T-helper 2 cell treated with Interferon-gamma antibody and Interleukin-4, amounts not matched to agents 100 ng/mL and 5 ng/mL, for 36 hours (primary cell): ENCODE measurements around the gene ANTXRL. TPM values are rescaled to one million over a fixed set of nuclear protein-coding genes. Genes with fewer than 3 reads are reported as not detected.
"Not testable (repeated sequence)": the region's sequence is repeated elsewhere in the genome, so short reads cannot be mapped to it uniquely, and the experiment has no call there.

ENCODE experiments used
- intact Hi-C: fragments of 100-400 bp; cut with micrococcal nuclease; formaldehyde crosslinking; loops from one replicate; pipeline ENCODE4 v1.15.1; 2023
- total RNA-seq: library from RNA; stranded (reverse); gene quantifications from 2 replicates; pipeline ENCODE4 v1.2.3, GENCODE V29; 2022

Gene ANTXRL
- total RNA-seq, 1 donor from 2014 or later, result not detected

DNA sequence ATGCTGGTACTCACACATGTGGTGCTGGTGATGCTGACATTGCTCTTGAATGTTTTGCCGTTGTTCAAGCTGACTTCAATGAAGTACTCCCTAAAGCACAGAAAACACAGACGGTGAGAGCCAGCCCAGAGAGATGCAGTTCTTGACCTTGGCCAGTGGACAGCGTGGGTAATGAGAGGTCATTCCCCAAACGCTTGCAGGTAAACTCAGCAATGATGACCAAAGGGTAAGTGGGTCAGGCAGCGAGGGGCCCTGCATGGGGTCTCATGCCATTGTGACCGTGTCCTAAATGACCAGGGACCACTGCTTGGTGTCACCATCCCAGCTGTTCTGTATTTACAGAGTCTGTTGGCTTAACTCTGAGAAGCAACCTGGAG, 32.8 kb upstream of the ANTXRL start:
- intact Hi-C loops, result no loop called here

DNA sequence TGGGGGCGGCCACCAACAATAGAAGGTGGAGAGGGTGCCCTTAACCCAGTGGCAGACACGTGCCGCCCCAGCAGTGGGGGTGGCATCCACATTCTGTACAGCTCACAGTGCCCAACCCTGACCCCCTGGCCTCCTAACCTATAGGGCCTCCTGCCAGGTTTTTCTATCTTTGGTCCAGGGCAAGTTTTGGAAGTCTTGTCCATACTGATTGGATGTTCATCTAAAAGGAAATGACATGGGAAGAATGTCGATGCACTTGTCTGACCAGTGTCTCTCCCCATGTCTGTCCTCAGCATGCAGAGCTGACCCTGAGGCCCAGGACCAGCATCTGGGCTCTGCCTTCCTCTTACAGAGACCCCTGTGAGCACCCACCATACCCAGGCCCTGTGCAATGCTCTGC, 32.3 kb upstream of the ANTXRL start:
- intact Hi-C loops, result no loop called here

DNA sequence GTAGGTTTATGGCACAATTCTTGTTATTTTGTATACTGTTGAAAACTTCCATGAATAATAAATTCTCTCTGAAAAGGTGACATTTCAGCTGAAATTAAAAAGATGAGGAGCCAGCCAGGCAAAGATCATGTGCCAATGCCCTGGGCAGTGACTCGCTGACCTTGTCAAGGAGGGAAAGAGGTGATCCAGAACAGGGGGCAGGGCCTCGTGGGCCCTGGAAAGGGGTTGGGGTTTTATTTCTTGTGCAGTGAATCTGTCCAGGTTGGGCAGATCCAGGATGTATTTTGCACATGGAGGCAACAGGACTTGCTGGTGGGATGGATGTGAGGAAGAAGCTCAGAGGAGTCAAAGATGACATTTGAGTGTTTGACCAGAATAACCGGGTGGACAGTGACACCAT, 31.6 kb upstream of the ANTXRL start:
- intact Hi-C loops, result not testable (repeated sequence)

DNA sequence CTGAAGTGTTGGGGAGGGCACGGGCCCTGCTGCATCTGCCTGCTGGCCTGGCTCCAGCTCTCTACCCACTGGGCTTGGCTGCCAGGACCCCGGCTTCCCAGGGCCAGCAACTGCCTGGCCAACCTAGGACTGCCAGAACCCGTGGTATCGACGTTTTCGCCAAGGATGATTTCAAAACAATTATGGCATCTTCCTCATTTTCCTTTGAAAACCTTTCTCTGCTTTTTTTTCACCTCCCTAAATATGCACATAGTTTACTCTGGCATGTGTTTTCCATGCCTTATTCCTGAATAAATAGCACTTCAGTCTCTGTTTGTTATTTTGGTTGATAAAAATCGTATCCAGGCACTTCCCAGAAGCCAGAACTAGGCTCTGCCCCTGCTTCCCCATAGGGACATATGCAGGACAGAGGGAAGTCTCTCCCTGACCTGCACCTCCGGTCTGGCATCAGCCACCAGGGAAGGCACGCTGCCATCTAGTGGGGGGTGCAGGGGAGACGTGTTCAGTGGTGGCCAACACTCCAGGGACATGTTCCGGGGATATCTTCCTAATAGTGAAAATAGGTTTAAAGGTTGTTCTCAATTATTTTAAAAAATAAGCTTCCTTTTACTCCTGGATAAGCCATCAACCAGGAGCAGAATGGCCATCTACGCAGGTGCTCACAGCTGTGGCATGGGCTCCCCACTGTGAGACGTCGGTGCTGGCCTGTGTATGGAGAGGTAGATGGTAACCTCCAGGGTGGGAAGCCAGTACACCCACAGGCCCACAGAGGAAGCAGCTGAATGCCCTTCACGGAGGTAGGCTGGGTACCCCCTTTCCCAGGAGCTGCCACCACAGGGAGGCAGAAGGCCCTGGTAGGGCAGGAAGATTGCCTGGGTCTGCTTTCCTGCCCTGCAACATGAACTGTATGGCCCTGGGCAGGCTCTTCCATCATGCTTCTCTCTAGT, 30.7 kb upstream of the ANTXRL start:
- intact Hi-C loops, result no loop called here

DNA sequence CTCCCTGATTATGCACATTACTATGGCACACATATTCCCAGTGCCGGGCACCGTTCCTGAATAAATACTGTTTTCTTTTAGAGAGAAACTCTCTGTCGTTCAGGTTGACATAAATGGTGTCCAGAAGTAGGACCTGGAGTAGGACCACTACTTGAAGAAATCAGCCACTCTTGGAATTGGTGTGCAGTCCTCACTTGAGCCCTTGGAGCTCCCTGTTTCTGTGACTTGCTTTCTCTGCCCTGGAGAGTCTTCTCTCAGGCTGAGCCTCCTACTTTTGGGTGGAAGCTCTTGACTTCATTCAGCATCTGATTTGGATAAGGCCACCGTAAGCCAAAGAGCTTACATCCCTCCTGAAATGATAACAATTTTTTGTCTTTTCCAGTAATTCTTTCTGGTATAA, 29.7 kb upstream of the ANTXRL start:
- intact Hi-C loops, result no loop called here

DNA sequence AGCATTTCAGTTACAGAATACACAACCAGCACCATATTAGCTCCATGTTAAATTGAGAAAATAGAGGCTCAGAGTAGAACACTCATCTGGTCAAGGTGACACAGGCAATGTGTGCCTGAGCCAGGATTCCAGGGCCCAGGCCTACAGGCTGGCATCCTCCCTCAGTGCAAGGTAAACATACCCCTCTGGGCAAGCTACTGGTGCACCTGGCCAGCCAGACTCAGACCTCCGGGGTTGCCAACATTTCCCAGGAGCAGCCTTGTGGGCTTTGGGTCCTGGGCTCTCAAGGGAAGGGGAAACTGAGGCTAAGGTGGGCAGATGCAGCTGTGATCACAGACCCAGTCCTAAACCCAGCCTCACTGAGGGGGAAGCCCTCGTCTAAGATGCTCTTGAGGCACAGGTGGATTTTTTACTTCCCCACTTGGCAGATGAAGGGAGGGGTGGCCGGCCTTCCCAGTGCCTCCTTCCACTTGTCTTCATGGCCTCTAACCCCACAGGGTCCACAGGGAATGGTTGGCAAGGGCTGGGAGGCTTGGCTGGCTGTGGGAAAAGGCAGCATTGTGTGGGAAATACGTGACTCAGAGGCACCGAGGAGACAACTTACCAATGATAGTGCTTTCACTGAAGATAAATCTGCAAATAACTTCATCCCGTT, 23.8 kb upstream of the ANTXRL start:
- intact Hi-C loops, result not testable (repeated sequence)

DNA sequence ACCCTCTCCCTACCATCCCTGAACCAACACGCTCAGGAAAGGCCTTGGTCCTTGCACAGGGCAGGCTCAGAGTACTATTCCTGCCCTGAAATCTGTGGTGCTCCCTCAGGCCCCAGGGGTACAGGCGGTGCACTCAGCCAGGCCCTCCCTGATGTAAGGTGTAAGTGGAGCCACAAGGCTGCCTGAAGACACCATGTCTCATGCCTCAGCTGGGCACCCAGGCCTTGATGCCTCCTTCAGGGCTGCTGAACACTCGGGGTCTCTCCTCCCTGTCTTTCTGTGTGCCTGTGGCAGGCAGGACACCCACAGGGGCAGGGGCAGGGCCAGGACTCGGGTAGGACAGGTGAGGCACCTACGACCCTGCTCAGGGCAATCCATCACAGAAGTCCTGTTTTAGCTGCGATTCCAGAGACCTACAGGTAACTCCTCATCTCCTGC, 22.9 kb upstream of the ANTXRL start:
- intact Hi-C loops, result no loop called here

DNA sequence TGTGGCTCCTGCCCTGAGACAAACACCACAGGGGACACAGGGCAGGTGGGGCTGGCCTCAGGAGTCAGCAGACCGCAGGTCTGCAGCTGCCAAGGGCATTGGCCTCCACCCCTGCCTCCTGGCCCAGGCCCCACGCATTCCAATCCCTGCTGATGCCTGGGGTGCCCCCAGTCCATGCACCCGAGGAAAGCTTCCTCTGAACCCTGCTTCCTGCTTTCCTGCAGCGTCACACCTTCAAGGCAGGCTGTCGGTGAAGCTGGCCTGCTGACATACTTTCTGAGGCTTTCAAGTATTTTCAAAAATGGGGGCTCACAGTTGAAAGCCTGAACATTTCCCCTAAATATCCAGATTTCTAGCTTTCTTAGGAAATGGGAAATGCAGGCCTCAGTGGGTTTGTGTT, 22.5 kb upstream of the ANTXRL start:
- intact Hi-C loops, result no loop called here

DNA sequence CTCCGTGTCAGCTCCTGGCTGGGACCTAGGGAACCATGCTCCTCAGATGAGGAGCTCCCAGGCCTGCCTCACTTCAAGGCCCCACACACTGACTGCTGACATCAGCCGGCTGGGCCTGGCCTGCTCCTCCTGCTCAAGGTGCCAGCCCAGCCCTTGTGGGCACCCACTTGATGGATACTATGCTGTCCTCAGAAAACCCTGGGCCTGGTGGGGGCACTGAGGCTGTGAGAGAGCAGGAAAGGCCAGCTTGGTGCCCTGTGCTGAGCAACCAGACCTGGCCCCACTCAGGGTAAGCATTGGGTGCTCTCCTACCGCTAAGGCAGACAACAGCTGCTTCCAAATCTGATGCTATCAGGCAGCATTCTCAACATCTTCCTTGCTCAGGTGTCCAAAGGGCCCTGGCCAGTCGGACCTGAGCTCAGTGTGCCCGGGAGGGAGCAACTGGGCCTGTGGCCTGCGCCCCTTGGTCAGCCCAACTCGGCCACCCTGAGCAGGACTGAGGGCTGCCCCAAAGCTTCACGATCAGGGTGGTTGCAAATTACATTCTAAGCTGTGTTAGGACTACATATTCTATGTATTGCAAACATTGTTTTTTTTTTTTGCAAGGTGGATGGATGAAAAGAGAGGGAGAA, 21.9 kb upstream of the ANTXRL start:
- intact Hi-C loops, result no loop called here

DNA sequence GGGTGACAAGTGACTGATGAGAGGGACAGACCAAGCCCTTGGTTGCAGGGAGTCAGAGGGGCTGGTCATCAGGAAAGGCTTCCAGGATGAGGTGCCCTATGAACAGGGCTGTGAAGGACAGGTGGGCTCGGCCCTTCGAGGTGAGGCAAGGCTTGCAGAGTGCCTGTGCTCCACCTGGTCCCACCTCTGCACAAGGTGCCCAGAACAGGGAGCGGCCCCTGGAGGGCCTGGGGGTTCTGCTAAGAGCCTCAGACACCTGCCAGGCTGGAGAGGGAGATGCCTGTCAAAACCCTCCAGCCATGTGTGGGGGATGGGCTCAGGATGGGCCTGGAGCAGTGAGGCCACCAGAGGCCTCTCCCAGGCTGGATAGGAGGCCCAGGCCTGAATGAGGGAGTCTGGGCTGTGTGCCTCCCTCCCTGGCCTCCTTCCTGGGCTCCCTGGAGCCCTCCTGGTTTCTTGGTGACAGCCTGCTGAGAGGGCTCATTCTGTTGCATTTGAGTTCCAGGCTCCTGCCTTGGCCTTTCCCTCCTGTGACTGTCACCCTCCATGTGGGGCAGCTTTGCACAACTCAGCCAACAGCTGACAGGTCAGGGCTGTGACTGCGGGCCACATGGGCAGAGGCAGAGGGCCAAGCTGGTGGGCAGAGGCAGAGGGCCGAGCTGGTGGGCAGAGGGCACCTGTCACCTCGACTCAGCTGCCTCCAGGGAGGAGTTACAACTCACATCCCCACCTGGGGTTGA, 21.1 kb upstream of the ANTXRL start:
- intact Hi-C loops, result not testable (repeated sequence)

DNA sequence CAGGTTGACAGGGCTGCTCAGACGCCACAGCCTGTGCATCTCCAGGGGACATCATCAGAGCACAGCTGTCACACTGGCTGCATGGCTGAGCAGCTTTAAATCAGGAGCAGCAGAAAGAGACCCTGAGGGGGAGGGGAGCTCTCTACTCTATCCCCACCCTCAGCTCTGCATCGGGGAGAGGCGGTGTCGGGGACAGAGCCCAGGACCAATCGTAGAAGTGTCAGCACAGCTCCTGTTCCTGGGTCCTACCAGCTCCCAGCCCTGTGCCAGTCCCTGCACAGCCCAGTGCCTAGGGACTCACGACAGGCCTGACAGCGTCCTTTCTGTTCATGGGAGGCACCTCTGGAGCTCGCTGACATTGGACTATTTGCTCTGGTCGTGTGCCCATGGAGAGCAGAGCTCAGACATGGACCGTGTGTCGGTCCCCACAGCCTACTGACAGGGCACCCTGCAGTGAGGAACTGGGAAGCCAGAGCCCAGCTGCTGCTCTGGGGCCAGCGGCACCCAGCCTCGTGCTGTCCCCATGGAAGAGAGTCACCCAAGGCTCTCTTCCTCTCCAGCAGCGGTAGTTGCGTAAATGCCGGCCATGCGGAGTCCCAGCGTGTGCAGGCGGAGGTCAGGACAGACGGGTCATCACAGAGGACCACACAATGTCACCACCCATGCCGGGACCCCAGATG, 20.4 kb upstream of the ANTXRL start:
- intact Hi-C loops, result no loop called here

DNA sequence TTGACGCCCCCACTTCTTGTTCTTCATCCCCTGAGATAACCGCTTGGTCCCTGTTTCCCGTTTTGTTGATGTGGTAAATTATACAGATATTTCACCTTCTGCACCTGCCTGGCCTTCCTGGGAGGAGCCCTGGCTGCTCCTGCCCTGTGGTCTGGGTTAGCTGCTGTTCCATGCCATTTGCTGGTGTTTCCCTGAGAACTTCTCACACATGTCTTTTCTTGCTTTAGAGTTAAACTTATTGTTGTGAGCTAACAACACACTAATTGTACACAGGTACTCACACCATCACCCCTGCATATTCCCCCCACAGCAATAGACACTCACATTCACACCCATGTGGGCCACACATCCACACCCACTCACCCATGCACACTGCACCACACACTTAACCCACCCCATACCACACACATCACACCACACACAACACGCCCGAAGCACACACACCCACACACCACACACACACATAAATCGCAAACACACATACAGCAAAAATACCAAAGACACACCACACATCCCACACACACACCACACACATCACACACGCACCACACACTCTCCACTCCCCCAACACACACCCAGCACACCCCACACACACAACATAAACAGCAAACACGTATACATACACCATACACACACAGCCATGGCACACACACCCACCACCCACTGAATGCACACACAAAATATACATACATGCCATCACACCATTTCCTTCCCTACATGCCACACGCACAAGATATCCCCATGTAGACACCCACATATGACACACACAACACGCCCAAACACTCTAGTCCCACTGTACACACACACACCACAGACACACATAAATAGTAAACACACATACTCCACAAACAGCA, 19.4 kb upstream of the ANTXRL start:
- intact Hi-C loops, result no loop called here

DNA sequence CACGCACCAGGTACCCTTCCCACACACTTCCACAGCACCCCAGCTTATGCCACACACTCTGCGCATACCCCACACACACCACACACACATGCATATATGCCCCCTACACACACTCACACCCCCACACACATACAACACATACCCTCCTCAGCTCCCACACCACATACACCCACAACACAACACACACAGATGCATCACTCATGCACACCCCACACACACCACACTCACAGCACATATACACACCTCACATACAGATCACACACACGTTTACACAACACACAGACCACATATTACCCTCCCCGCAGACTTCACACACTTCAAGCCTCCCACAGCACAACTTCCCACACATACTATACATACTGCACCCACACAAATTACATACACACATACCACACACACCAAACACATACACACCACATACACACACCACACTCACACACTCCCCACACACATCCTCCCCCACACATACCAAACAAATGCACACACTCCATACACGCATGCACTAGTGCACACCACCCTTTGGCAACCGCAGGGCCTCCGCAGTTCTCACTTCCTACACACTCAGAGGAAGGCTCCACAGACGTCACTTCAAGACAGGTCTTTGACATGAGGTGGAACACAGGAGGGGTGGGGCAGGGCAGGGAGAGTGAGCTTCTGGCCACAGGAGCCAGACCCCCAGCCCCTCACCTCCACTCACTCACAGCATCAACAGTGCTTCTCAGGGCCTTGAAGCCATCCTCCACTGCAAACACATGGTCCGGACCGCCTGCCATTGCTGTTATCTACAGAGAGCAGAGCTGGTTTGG, 18.5 kb upstream of the ANTXRL start:
- intact Hi-C loops, result loop anchor here (2.0 kb wide), 1 partner anchor 15 kb away; no protein-coding TSS in a partner anchor

DNA sequence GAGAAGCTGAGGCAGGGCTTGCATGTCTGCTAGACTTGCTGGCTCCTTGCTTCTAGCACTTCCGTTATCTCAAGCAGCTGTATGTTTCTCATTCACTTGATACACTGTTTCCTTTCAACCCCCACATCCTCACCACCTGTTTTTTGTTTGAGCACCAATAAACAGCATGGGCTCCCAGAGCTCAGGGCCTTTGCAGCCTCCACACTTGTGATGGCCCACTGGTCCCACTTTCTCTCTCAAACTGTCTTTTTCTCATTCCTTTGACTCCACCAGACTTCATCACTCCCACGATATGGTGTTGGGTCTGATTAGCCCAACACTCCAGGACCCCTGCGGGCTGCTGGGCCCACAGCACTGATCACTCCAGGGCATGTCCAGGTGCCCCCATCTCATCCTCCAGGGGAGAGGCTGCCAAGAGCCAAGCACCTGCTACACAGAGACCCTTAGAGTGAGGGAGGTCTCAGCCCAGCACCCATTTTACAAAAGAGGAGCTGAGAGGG, 17.2 kb upstream of the ANTXRL start:
- intact Hi-C loops, result loop anchor here (2.0 kb wide), 1 partner anchor 13 kb away; no protein-coding TSS in a partner anchor

DNA sequence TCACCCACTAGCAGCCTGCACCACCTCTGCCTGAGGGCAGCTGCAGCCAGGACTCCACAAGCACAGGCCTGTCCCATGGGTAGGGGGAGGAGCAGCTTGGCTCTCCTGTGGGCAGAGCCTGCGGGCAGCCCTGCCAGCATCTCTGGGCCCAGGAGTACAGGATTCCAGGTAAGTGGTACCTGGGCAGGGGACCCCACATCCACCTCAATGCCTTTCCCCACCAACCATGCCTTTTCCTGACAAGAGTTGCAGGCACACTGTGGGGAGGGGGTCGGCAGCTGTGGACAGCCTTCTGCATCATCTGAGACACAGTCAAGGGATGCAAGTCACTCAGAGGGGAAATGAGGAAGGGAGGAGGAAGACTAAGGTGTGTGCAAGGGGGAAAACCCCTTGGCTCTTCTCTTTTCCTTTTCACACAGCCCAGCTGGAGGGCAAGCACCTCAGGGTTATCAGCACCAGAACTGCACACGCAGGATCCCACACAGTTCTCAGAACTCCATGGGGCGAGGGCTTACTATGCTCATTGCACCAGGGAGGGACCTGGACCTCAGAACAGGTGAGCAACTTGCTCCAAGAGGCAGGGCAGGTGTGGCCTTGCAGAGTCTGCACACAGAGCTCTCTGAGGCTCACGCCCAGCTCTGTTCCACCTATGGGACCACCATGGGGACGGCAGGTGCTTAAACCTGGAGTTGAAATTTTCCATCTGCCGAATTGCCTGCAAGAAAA, 16.5 kb upstream of the ANTXRL start:
- intact Hi-C loops, result no loop called here

DNA sequence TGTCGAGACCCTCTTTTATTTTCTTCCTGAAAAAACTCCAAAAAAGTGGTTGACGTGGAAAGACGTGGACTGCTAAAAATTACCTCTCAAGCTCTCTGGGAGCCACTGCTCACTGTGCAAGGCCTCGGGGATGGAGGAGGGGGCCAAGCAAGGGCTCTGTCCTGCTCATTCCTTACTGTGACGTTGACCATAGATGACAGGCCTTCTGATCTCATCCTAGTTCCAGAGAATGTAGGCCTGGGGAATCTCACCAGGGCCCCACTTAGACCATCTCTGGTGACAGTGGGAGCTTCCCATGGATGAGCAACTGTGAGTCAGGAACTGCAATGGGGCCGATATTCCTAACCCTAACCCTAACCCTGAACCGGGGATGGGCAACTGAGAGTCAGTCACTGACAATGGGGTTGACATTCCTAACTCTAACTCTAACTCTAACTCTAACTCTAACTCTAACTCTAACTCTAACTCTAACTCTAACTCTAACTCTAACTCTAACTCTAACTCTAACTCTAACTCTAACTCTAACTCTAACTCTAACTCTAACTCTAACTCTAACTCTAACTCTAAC, 15.8 kb upstream of the ANTXRL start:
- intact Hi-C loops, result not testable (repeated sequence)

DNA sequence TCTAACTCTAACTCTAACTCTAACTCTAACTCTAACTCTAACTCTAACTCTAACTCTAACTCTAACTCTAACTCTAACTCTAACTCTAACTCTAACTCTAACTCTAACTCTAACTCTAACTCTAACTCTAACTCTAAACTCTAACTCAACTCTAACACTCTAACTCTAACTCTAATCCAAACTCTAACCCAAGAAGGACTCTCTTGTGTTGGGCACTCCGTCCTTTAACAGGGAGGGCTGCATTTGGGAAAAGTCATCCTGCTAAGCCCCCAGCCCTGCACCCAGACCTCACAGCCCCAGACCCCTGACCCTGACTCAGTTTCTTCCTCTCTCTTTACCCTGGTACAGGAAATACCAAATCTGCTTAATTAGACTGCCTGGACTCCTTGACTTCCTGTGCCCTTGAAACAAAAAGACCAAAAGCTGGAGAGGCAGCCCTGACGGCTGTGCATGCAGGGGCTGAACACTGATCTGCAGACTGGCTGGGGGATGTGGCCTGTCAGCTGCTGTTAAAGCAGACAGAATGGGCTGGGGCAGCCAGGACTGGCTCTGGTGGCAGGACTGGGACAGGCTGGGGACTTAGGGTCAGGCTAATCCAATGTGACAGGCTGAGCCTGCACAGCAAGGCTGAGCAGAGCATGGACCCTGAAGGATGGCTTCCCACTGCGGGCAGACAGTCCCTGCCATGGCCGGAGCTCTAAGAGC, 14.8 kb upstream of the ANTXRL start:
- intact Hi-C loops, result not testable (repeated sequence)
